Measurements from ENCODE around the gene NIPAL4.

Gene NIPAL4

DNA sequence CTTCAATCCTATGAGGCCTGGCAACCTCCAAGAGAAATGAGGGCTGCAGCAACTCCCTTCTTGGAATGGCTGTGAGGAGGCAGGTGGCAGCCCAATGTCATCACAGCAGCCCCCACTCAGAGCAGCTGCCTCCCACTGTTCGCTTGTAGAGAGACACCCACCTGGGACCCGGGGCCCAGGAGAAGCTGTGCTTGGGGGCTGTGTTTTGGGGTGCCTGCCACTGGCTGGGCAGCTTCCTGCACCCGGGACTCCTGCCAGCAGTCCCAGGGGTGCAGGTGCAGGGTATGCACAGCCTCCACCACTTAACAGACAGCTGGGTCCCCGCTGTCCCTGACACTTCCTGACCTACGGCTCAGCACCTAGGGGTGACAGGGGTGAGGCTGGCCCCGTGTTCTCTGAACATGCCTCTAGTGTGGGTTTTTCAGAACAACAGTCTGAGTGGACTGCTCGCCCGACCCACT is 26.2 kb downstream of the NIPAL4 start:
- DNase-seq, result no peak

GRCh38 chr5:157486861-157487260 is 26.8 kb downstream of the NIPAL4 start:
- DNase-seq, result no peak

GRCh38 chr5:157487358-157487757 is 27.3 kb downstream of the NIPAL4 start:
- no peak for DNase-seq

GRCh38 chr5:157491471-157491995 is 31.5 kb downstream of the NIPAL4 start:
- no peak for DNase-seq

GRCh38 chr5:157492886-157493285 is 32.9 kb downstream of the NIPAL4 start:
- no peak for DNase-seq

DNA sequence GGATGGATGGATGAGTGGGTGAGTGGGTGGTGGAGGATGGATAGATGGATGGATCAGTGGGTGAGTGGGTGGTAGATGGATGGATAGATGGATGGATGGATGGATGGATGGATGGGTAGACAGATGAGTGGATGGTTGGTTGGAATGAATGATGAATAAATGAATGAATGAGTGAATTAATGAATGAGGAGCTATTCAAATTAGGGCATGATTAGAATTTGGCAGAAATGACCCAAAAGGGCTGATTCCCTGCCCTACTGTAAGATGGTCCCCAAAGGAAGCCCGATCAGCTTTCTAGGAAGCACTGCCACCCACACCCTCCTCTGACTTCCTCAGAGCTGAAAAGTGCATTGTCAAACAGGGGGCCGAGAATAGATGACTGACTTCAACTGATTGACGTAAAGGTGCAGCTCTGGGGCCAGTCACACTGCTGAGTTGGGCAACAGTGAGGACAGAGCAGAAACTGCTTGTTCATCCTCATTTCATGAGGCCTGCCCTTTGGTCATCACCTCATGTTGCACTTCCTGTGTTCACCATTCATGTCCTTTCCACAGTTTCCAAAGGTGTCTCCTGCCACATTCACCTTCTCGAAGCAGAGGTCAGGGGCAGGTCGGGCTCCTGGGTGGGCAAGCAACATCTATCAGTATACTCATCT is 34.3 kb downstream of the NIPAL4 start:
- no peak for DNase-seq

DNA sequence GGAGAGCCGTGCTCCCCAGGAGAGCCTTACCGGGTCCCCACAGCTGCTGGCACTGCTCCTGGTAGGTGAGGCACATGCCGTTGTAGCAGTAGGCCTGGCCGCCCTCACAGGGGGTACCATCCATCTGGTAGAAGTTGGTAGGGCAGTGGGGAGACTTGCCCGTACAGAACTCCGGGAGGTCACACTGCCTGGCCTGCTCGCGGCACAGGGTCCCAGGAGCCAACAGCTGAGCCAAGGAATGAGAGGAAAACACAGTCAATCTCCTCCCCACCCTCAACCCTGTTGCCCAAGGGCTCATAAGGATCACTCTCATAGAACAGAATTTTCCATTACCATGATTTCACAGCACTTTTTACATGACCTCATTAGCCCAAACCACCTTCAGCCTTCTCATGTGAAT is 36.9 kb downstream of the NIPAL4 start:
- DNase-seq, result no peak

- DNase-seq, result peak; percentile 38
Measured at GRCh38 chr5:157497875-157498611, 38.0 kb downstream of the NIPAL4 start.

DNA sequence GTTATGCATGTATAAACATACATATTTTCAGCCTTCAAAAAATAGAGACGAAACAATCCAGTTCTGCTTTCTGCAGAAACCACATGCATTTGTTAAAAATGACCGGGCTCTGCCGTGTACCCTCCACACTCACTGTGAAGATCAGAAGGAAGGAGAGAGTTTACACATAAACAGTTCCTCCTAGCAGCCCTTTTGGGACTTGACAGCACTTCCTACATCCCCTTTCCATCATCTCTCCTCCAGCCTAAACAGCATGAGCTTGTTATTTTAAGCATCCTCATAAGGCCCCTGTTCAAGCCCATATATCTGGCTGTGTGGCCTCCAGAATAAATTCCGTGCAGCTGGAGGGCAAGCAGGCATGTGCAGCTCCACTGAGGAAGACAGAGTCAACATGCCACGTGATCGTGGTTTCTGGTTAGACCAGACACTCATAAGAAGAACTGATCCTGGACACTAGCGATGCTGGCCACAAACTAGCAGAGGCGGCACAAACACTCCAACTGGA is 42.2 kb downstream of the NIPAL4 start:
- no peak for DNase-seq

GRCh38 chr5:157504053-157504452 is 44.0 kb downstream of the NIPAL4 start:
- no peak for DNase-seq

GRCh38 chr5:157505496-157505895 is 45.5 kb downstream of the NIPAL4 start:
- no peak for DNase-seq

DNA sequence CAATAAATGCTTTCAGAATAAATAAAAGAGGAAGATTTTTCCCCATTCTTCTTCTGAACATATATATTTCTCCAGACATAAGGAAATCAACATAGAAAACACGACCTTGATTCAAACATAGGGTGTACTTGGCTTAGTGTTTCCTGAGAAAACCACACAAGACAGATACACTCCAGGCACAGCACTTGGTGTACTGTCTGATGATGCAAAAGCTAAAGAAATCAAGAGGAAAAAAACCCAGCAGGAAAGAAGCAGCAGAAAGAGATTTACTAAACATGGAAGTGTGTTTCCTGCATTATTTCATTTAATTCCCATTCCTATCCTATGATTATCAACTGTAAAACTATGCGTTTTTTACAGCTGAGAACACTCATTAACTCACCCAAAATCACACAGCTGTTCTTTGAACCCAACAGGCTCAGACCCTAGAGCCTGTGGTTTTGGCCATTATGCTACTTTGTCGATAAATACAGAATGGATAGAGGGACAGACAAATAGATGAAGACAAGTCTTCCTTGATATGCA is 46.1 kb downstream of the NIPAL4 start:
- no peak for DNase-seq

DNA sequence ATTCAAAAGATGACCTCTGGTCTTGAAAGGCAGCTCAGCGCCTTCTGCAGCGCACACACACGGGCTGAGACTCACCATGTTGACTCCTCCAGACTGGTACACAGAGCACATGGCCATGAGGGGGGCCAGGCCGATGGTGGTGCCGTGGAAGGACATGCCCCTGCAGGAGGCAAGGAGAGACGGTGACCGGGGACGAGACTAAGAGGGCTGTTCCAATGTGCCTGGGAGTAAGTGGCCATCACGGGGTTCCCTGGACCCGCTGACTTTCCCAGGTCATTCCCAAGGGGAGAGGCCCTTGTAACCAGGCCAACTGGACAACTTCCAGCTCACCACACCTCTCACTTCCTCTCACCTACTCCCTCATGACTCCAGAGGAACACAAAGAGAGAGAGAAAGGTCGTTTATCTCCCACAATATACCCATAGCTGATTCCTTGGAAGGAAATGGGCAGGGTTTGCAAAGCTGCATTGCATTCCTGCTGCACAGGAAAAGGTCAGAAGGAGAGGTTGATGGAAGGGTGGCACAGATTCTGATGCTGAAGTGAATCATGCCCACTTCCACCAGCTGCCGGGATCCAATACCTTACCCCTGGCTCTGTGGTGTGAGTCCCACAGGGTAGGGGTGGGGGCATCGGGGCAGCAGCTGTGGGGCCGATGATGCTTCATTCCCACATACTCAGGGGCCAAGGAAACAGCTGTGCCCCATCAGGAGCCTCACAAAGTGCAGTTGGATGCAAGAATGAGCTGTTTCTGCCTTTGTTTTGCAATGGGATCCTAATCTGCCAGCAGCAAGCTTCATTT is 47.2 kb downstream of the NIPAL4 start:
- no peak for DNase-seq

DNA sequence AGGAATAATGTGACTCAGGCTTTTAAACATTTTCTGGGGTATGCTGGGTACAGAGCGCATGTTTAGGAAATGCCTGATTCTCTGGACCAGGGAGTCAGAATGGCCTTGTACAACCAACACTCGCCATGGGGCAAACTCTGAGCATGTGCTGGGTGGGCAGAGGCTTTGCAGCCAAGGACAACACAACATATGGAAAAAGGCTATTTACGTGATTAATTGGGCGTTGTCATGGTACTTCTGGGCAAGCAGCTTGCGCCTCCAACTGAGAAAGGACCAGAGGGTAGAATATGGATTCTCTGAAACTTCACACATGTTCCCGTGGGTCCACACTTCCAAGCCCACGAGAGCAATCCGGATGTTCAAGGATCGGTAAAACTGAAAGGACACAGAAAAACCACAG is 49.1 kb downstream of the NIPAL4 start:
- DNase-seq, result no peak

DNA sequence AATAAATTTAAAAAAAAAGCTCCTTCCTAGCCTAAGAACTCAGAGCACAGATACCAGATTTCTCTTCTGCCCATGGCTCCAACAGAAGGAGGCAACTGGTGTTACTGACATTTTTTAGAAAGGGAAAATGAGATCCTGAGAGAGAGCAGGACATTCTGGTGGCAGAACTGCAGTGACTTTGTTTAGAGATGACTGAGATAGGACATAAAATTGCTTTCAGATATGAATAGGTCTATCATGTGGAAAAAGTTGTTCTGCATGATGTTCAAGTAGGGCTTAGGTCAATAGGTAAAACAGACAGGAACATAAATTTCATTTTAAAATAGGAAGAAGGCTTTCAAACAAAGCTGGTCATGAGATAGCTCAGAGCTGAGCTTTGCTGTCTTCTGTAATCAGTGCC is 49.6 kb downstream of the NIPAL4 start:
- no peak for DNase-seq

DNA sequence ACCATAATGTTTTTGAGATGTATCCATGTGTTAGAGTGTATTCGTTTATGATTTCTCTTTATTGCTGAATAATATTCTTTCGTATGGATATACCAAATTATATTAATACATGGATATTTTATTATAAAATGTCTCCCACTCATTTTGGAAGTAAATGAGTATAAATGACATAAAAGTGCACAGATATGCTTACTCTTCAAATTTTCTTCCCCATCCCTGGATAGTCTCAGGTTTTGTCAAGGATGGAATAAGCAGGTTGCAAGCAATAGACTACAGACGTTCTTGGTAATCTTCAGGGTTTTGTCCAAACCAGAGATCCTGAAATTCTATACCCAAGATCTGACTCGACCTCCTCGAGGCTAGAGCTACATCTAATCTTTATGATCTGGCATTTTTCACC is 50.7 kb downstream of the NIPAL4 start:
- DNase-seq, result no peak

- DNase-seq, result no peak
Measured at GRCh38 chr5:157511651-157512644, 51.9 kb downstream of the NIPAL4 start.

GRCh38 chr5:157513182-157513581 is 53.2 kb downstream of the NIPAL4 start:
- DNase-seq, result no peak

DNA sequence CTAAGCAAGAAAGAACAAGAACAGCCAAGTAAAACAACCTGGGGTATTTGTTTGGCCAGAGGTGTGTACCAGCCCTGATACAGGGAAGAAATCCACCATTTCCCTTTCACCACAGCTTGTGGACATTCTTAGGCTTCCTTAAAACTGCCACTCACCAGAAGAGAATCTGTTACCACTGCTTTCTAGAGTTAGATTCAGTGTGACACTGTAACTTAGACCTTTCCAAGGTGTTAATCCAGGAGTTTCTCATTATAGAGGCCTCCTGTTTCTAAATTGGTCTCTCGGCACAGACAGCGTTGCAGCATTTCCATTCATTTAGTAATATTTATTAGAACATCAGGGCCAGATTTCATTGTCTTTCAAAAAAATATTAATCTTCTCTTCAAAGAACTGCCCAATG is 55.0 kb downstream of the NIPAL4 start:
- DNase-seq, result no peak

GRCh38 chr5:157516006-157516405 is 56.0 kb downstream of the NIPAL4 start:
- no peak for DNase-seq

- DNase-seq, result no peak
Measured at GRCh38 chr5:157516626-157517325, 56.8 kb downstream of the NIPAL4 start.
